RWPE2 (cell line): Measurements from ENCODE around the gene SELENOM.

Experiments
- ATAC-seq: fragments of 200-7000 bp; cut with Tn5 transposase; 3 replicates; pipeline ENCODE4 v1.9.1; 2021; ENCODE audit warnings: low read depth
- DNase-seq: peaks from one replicate; pipeline ENCODE4 v3.0.0-alpha.2; 2020; ENCODE audit warnings: low spot score
- H3K27ac ChIP-seq: fragments of 450-650 bp; 2 replicates; pipeline ENCODE4 v1.5.1; 2017; ENCODE audit warnings: mild to moderate bottlenecking; ENCODE audit not compliant: poor library complexity, severe bottlenecking
- H3K27me3 ChIP-seq: fragments of 250-450 bp; sonication (Bioruptor Pico); 2 replicates; pipeline ENCODE4 v1.5.1; 2021; ENCODE audit warnings: mild to moderate bottlenecking, moderate library complexity; ENCODE audit not compliant: insufficient read depth, poor library complexity, severe bottlenecking
- H3K36me3 ChIP-seq: fragments of 250-450 bp; sonication (Bioruptor Pico); 2 replicates; pipeline ENCODE4 v1.5.1; 2020; ENCODE audit warnings: low read depth, mild to moderate bottlenecking, moderate library complexity
- H3K4me1 ChIP-seq: fragments of 250-450 bp; sonication (Bioruptor Pico); 2 replicates; pipeline ENCODE4 v1.5.1; 2021; ENCODE audit warnings: mild to moderate bottlenecking, moderate library complexity; ENCODE audit not compliant: insufficient read depth, poor library complexity, severe bottlenecking
- H3K4me3 ChIP-seq: fragments of 250-450 bp; sonication (Bioruptor Pico); 2 replicates; pipeline ENCODE4 v1.5.1; 2021; ENCODE audit warnings: mild to moderate bottlenecking, moderate library complexity; ENCODE audit not compliant: severe bottlenecking
- H3K9me3 ChIP-seq: fragments of 250-450 bp; sonication (Bioruptor Pico); 2 replicates; pipeline ENCODE4 v1.5.1; 2021; ENCODE audit warnings: mild to moderate bottlenecking, moderate library complexity; ENCODE audit not compliant: severe bottlenecking
- TF ChIP-seq, protein P1 (sequence below): fragments of 450-650 bp; IDR thresholded peaks from one replicate; pipeline ENCODE4 v1.5.1; 2017; ENCODE audit warnings: mild to moderate bottlenecking, moderate library complexity; ENCODE audit not compliant: poor library complexity, severe bottlenecking

SELENOM gene

DNA sequence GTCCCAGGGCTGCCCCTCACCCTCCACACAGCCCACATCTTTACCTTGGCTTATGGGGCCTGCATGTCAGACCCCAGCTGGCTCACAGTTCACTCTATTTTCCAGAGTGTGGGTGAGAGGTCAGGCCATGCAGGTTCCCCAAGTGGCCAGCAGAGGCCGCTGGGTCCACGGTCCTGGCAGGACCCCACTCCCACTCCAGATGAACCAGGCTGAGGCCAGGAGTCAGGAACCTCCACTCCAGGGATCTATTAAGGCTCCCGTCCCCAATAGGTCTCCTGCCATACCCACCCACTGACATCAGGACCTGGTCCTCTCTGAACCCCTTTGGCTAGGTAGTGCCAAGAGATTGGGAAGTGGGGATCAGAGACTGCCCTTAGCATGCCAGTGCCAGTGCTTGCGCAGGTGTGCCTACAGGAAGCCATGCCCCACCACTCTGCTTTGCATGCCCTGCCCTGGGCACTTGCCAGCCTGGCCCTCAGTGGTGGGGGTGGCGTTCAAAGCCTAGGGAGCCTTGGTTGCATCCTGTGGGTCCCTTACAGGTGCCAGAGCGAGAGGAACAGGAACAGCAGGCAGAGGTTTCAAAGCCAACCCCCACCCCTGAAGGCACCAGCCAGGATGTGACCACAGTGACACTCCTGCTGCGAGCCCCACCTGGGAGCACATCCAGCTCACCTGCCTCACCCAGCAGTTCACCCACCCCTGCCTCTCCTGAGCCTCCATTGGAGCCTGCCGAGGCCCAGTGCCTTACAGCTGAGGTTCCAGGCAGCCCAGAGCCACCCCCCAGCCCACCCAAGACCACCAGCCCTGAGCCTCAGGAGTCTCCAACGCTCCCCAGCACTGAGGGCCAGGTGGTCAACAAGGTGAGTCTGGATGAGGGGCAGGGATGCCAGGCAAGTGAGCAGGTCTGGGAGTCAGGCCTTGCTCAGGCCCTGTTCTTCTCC lies 17.9 kb downstream of the SELENOM start:
- Histone ChIP-seq H3K4me1 (no peaks in the 10 kb centered on the region), H3K27ac (no peak overlapping the region), H3K27me3 (no peaks in the 10 kb centered on the region), H3K4me3 (no peak overlapping the region), H3K36me3 (peaks cover 93% of the 10 kb centered on the region), H3K9me3 (no peaks in the 10 kb centered on the region)
- no peak for DNase-seq
- peak; percentile 15; the same call in 1 of the 3 replicates for ATAC-seq
- TF ChIP-seq, protein P1, sequence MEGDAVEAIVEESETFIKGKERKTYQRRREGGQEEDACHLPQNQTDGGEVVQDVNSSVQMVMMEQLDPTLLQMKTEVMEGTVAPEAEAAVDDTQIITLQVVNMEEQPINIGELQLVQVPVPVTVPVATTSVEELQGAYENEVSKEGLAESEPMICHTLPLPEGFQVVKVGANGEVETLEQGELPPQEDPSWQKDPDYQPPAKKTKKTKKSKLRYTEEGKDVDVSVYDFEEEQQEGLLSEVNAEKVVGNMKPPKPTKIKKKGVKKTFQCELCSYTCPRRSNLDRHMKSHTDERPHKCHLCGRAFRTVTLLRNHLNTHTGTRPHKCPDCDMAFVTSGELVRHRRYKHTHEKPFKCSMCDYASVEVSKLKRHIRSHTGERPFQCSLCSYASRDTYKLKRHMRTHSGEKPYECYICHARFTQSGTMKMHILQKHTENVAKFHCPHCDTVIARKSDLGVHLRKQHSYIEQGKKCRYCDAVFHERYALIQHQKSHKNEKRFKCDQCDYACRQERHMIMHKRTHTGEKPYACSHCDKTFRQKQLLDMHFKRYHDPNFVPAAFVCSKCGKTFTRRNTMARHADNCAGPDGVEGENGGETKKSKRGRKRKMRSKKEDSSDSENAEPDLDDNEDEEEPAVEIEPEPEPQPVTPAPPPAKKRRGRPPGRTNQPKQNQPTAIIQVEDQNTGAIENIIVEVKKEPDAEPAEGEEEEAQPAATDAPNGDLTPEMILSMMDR: peak; percentile 36

DNA sequence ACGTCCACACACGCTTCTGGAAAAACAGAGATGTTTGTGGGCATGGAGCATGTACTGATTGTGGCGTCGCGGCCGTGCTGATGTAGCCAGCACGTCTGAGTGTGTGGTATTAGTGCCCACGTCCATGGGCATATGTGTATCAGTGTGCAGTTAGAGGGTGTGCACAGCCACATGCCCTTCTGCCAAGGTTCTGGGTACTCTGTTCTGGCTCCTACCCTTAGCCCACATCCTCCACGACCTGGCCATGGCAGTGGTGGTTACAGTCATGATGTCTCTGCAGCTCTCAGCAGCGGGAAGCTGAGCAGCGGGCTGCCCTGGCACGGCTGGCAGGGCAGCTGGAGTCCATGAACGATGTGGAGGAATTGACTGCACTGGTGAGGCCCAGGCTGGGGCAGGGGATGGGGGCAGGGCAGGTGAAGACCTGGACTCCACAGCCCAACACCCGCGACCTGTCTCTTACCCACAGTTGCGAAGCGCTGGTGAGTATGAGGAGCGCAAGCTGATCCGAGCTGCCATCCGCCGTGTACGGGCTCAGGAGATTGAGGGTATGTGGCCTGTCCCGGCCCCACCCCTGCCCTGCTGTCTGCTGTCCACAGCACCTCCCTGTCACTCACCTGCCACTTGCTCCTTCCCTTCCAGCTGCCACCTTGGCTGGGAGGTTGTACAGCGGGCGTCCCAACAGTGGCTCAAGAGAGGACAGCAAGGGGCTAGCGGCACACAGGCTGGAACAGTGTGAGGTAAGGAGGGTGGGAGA lies 19.0 kb downstream of the SELENOM start:
- TF ChIP-seq, protein P1: no peak
- Histone ChIP-seq H3K9me3 (no peaks in the 10 kb centered on the region), H3K27ac (no peak overlapping the region), H3K27me3 (no peaks in the 10 kb centered on the region), H3K36me3 (peaks cover 92% of the 10 kb centered on the region), H3K4me3 (no peak overlapping the region), H3K4me1 (peaks cover 9% of the 10 kb centered on the region)
- ATAC-seq: no peak
- DNase-seq: peak; percentile 66

- no peak overlapping the region for H3K4me3 ChIP-seq
- no peak for ATAC-seq
- H3K9me3 ChIP-seq: no peaks in the 10 kb centered on the region
- TF ChIP-seq, protein P1: no peak
- H3K4me1 ChIP-seq: peaks cover 15% of the 10 kb centered on the region
- peaks cover 92% of the 10 kb centered on the region for H3K36me3 ChIP-seq
- no peaks in the 10 kb centered on the region for H3K27me3 ChIP-seq
- no peak for DNase-seq
- no peak overlapping the region for H3K27ac ChIP-seq
These were observed 19.6 kb downstream of the SELENOM start for GRCh38 chr22:31087744-31088215.

GRCh38 chr22:31086703-31087330 lies 20.6 kb downstream of the SELENOM start:
- Histone ChIP-seq H3K36me3 (peaks cover 83% of the 10 kb centered on the region), H3K9me3 (no peaks in the 10 kb centered on the region), H3K4me1 (peaks cover 21% of the 10 kb centered on the region), H3K4me3 (no peak overlapping the region), H3K27me3 (no peaks in the 10 kb centered on the region), H3K27ac (peak overlapping the region; percentile 90)
- no peak for ATAC-seq
- DNase-seq: peak; percentile 51
- TF ChIP-seq, protein P1: no peak
